ENCODE measurements around the gene CTSA.

- TF ChIP-seq POLR2A (IDR thresholded peaks at IDR 0.05; ENCODE audit: borderline replicate concordance, extremely low read depth, insufficient read depth, insufficient read length), result no peak
- TF ChIP-seq, protein P1, sequence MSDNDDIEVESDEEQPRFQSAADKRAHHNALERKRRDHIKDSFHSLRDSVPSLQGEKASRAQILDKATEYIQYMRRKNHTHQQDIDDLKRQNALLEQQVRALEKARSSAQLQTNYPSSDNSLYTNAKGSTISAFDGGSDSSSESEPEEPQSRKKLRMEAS (IDR thresholded peaks at IDR 0.05), result no peak
Observed at GRCh38 chr20:45896641-45897161, 5.6 kb downstream of the CTSA start.
